Astrocyte (in vitro differentiated cells and primary cell): ENCODE data around the gene SLC4A3. TPM values are rescaled to one million over a fixed set of nuclear protein-coding genes. Genes with fewer than 3 reads are reported as not detected.
A peak's percentile ranks its signal among the peaks of the same experiment; 100 is the strongest.

Experiments used
- DNase-seq: peaks from one replicate; pipeline ENCODE4 v3.0.0-alpha.2; 2010; ENCODE audit warnings: low read depth
- FAIRE-seq: peaks from 2 replicates; lab custom pipeline; 2011; peaks lifted over from hg19 to GRCh38; lab: Jason Lieb, UNC
- H2AFZ ChIP-seq: 2 replicates; pipeline ENCODE4 v1.6.0; 2012; ENCODE audit warnings: low read depth, low read length, inconsistent platforms
- H3K27ac ChIP-seq: 2 replicates; pipeline ENCODE4 v1.5.1; 2011; ENCODE audit warnings: low read depth, low read length, inconsistent platforms
- H3K27me3 ChIP-seq: 2 replicates; pipeline ENCODE4 v1.6.0; 2011; ENCODE audit warnings: low read length, inconsistent platforms; ENCODE audit not compliant: insufficient read depth
- H3K36me3 ChIP-seq: 2 replicates; pipeline ENCODE4 v1.5.1; 2011; ENCODE audit warnings: low read length, inconsistent platforms; ENCODE audit not compliant: insufficient read depth
- H3K4me1 ChIP-seq: 2 replicates; pipeline ENCODE4 v1.5.1; 2011; ENCODE audit warnings: low read length, inconsistent platforms; ENCODE audit not compliant: insufficient read depth
- H3K4me2 ChIP-seq: 2 replicates; pipeline ENCODE4 v1.6.0; 2012; ENCODE audit warnings: low read length, inconsistent platforms
- H3K4me3 ChIP-seq: 2 replicates; pipeline ENCODE4 v1.5.1; 2011; ENCODE audit warnings: low read depth, mild to moderate bottlenecking, low read length, inconsistent platforms; ENCODE audit not compliant: insufficient read depth
- H3K79me2 ChIP-seq: 2 replicates; pipeline ENCODE4 v1.6.0; 2012; ENCODE audit warnings: mild to moderate bottlenecking, low read length, inconsistent platforms; ENCODE audit not compliant: insufficient read depth
- H3K9ac ChIP-seq: 2 replicates; pipeline ENCODE4 v1.6.0; 2012; ENCODE audit warnings: mild to moderate bottlenecking, low read length, inconsistent platforms
- H3K9me3 ChIP-seq: 2 replicates; pipeline ENCODE4 v1.5.1; 2012; ENCODE audit warnings: low read depth, mild to moderate bottlenecking, low read length, inconsistent platforms; ENCODE audit not compliant: insufficient read depth
- H4K20me1 ChIP-seq: 2 replicates; pipeline ENCODE4 v1.6.0; 2012; ENCODE audit warnings: low read length, inconsistent platforms; ENCODE audit not compliant: insufficient read depth
- H3K27ac Mint-ChIP-seq: one replicate; pipeline ENCODE4 v1.8.0; 2021; ENCODE audit warnings: mild to moderate bottlenecking, mixed read lengths; ENCODE audit not compliant: unreplicated experiment
- H3K27me3 Mint-ChIP-seq: one replicate; pipeline ENCODE4 v1.8.0; 2021; ENCODE audit warnings: low read depth, mixed read lengths; ENCODE audit not compliant: unreplicated experiment
- H3K36me3 Mint-ChIP-seq: one replicate; pipeline ENCODE4 v1.8.0; 2021; ENCODE audit warnings: low read depth, mixed read lengths; ENCODE audit not compliant: unreplicated experiment
- H3K4me1 Mint-ChIP-seq: one replicate; pipeline ENCODE4 v1.8.0; 2021; ENCODE audit warnings: low read depth, mixed read lengths; ENCODE audit not compliant: unreplicated experiment
- H3K4me3 Mint-ChIP-seq: one replicate; pipeline ENCODE4 v1.8.0; 2021; ENCODE audit warnings: mild to moderate bottlenecking, moderate library complexity, mixed read lengths; ENCODE audit not compliant: unreplicated experiment
- H3K9me3 Mint-ChIP-seq: one replicate; pipeline ENCODE4 v1.8.0; 2021; ENCODE audit warnings: mild to moderate bottlenecking, mixed read lengths; ENCODE audit not compliant: unreplicated experiment
- EZH2 ChIP-seq: IDR thresholded peaks from 2 replicates; pipeline ENCODE4 v1.6.1; 2012; ENCODE audit warnings: mild to moderate bottlenecking, low read length, inconsistent platforms; ENCODE audit not compliant: insufficient read depth
- total RNA-seq: library from RNA; stranded (reverse); gene quantifications from 2 replicates; pipeline ENCODE4 v1.2.1, GENCODE V29; 2021
- TF ChIP-seq, protein P1 (sequence below): IDR thresholded peaks from 2 replicates; pipeline ENCODE4 v1.5.1; 2011; ENCODE audit warnings: low read depth, mild to moderate bottlenecking, inconsistent platforms, low read length, moderate library complexity; ENCODE audit not compliant: insufficient read depth

SLC4A3 gene
- total RNA-seq, 1 donor from 2014 or later = 11.2 TPM

DNA sequence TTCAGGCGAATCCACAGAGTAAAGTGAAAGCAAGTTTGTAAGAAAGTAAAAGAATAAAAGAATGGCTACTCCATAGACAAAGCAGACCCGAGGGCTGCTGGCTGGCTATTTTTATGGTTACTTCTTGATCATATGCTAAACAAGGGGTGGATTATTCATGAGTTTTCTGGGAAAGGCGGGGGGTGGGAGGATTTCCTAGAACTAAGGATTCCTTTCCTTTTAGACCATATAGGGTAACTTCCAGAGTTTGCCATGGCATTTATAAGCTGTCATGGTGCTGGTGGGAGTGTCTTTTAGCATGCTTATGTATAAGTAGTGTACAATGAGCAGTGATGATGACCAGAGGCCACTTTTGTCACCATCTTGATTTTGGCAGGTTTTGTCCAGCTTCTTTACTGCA lies 59.8 kb downstream of the SLC4A3 start:
- Mint-ChIP-seq H3K27ac (no peak overlapping the region), H3K4me3 (no peak overlapping the region), H3K36me3 (no peaks in the 10 kb centered on the region), H3K4me1 (peaks cover 28% of the 10 kb centered on the region), H3K9me3 (peaks cover 4% of the 10 kb centered on the region), H3K27me3 (no peaks in the 10 kb centered on the region)
- Histone ChIP-seq H3K79me2 (no peaks in the 10 kb centered on the region), H2AFZ (no peak overlapping the region), H3K9me3 (no peaks in the 10 kb centered on the region), H4K20me1 (no peaks in the 10 kb centered on the region), H3K4me1 (peaks cover 49% of the 10 kb centered on the region), H3K27me3 (no peaks in the 10 kb centered on the region), H3K27ac (peak overlapping the region; percentile 97), H3K36me3 (no peaks in the 10 kb centered on the region), H3K4me2 (peak overlapping the region; percentile 40), H3K4me3 (no peak overlapping the region), H3K9ac (peak overlapping the region; percentile 58)
- DNase-seq (peak; percentile 87), FAIRE-seq (peak; percentile 26)
- TF ChIP-seq, protein P1, sequence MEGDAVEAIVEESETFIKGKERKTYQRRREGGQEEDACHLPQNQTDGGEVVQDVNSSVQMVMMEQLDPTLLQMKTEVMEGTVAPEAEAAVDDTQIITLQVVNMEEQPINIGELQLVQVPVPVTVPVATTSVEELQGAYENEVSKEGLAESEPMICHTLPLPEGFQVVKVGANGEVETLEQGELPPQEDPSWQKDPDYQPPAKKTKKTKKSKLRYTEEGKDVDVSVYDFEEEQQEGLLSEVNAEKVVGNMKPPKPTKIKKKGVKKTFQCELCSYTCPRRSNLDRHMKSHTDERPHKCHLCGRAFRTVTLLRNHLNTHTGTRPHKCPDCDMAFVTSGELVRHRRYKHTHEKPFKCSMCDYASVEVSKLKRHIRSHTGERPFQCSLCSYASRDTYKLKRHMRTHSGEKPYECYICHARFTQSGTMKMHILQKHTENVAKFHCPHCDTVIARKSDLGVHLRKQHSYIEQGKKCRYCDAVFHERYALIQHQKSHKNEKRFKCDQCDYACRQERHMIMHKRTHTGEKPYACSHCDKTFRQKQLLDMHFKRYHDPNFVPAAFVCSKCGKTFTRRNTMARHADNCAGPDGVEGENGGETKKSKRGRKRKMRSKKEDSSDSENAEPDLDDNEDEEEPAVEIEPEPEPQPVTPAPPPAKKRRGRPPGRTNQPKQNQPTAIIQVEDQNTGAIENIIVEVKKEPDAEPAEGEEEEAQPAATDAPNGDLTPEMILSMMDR = no peak
- no peak for TF ChIP-seq EZH2

DNA sequence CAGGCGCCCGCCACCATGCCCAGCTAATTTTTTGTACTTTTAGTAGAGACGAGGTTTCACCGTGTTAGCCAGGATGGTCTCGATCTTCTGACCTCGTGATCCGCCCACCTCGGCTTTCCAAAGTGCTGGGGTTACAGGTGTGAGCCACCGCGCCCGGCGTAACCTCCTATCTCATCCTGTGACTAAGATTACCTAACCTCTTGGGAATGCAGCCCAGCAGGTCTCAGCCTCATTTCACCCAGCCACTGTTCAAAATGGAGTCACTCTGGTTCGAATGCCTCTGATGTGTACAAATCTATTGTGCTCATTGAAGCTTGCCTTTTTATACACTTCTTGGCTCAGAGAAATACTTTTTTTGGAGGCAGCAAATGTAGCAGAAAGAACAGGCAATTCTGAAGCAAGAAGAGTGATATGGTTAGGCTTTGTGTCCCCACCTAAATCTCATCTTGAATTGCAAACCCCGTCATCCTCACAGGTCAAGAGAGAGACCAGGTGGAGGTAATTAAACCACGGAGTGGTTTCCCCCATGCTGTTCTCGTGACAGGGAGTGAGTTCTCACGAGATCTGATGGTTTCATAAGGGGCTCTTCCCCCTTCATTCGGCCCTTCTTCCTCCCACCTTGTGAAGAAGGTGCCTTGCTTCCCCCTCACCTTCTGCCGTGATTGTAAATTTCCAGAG lies 60.6 kb downstream of the SLC4A3 start:
- FAIRE-seq (peak; percentile 64), DNase-seq (peak; percentile 16)
- Histone ChIP-seq H4K20me1 (no peaks in the 10 kb centered on the region), H3K9ac (peak overlapping the region; percentile 78), H3K4me3 (no peak overlapping the region), H3K36me3 (no peaks in the 10 kb centered on the region), H3K27ac (peak overlapping the region; percentile 97), H3K4me1 (peaks cover 48% of the 10 kb centered on the region), H3K9me3 (no peaks in the 10 kb centered on the region), H3K4me2 (peak overlapping the region; percentile 83), H2AFZ (peak overlapping the region; percentile 10), H3K79me2 (no peaks in the 10 kb centered on the region), H3K27me3 (no peaks in the 10 kb centered on the region)
- TF ChIP-seq, protein P1 = no peak
- TF ChIP-seq EZH2 = no peak
- H3K27me3 Mint-ChIP-seq = no peaks in the 10 kb centered on the region
- no peak overlapping the region for H3K4me3 Mint-ChIP-seq
- H3K36me3 Mint-ChIP-seq = no peaks in the 10 kb centered on the region
- peaks cover 23% of the 10 kb centered on the region for H3K4me1 Mint-ChIP-seq
- peak overlapping the region; percentile 87 for H3K27ac Mint-ChIP-seq
- H3K9me3 Mint-ChIP-seq = peaks cover 4% of the 10 kb centered on the region
